ENCODE measurements around the gene PRPF39.

DNA sequence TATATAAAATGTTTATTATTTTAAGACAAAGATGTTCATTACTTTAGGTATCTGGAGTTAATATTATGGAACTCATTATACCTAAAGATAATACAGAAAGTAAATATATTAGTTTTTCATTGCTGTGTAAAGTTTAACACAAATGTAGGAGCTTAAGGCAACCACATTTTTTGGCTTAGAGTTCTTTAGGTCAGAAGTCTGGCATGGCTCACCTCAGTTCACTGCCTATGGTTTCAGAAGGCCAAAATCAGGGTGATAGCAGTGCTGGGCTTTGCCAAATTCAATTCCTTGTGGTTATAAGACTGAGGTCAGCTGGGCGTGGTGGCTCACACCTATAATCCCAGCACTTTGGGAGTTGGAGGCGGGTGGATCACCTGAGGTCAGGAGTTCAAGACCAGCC is 35.5 kb upstream of the PRPF39 start:
- TF ChIP-seq, protein P1, sequence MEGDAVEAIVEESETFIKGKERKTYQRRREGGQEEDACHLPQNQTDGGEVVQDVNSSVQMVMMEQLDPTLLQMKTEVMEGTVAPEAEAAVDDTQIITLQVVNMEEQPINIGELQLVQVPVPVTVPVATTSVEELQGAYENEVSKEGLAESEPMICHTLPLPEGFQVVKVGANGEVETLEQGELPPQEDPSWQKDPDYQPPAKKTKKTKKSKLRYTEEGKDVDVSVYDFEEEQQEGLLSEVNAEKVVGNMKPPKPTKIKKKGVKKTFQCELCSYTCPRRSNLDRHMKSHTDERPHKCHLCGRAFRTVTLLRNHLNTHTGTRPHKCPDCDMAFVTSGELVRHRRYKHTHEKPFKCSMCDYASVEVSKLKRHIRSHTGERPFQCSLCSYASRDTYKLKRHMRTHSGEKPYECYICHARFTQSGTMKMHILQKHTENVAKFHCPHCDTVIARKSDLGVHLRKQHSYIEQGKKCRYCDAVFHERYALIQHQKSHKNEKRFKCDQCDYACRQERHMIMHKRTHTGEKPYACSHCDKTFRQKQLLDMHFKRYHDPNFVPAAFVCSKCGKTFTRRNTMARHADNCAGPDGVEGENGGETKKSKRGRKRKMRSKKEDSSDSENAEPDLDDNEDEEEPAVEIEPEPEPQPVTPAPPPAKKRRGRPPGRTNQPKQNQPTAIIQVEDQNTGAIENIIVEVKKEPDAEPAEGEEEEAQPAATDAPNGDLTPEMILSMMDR (IDR thresholded peaks at IDR 0.05) = no peak
- TF ChIP-seq POLR2A (IDR thresholded peaks at IDR 0.05) (no peak), EP300 (IDR thresholded peaks at IDR 0.05) (no peak)

Data from tibial nerve (tissue), 4 donors.